KBM-7 (cell line): ENCODE measurements around the gene TNFSF15.
"Not testable (repeated sequence)": the region's sequence is repeated elsewhere in the genome, so short reads cannot be mapped to it uniquely, and the experiment has no call there.

Experiments
- DNase-seq: peaks from one replicate; pipeline ENCODE4 v3.0.0-alpha.2; 2015
- in situ Hi-C: fragments of 300-500 bp; cut with MboI; formaldehyde crosslinking; loops from 2 replicates; pipeline ENCODE4 v1.14.3; 2020; ENCODE audit warnings: low sequenced_read_pairs, low pct_unique_long_range_greater_than_20kb, mixed read lengths

The TNFSF15 gene

DNA sequence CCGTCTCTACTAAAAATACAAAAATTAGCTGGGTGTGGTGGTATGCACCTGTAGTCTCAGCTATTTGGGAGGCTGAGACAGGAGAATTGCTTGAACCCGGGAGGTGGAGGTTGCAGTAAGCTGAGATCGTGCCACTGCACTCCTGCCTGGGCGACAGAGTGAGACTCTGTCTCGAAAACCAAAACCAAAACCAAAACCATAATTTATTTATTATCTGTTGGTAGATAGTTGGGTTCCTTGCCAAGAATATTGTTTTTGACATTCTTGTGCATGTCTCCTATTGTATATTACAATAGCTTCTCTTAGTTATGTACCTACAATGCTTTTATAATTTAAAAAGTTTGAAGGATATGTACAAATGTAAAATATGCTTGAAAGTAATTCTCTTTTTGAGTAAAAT lies 70.7 kb downstream of the TNFSF15 start:
- in situ Hi-C loops = loop anchor here (25.0 kb wide), 1 partner anchor 277 kb away; no protein-coding TSS in a partner anchor
- not testable (repeated sequence) for DNase-seq
